22Rv1 (cell line): ENCODE results near the gene RALGPS1.

Experiments
- ZFX ChIP-seq: fragments of 450-650 bp; IDR thresholded peaks from 2 replicates; pipeline ENCODE4 v1.6.1; 2017; ENCODE audit warnings: antibody characterized with exemption, borderline replicate concordance
- TF ChIP-seq, protein P1 (sequence below): fragments of 450-650 bp; IDR thresholded peaks from 2 replicates; pipeline ENCODE4 v1.5.1; 2017; ENCODE audit warnings: mild to moderate bottlenecking

DNA sequence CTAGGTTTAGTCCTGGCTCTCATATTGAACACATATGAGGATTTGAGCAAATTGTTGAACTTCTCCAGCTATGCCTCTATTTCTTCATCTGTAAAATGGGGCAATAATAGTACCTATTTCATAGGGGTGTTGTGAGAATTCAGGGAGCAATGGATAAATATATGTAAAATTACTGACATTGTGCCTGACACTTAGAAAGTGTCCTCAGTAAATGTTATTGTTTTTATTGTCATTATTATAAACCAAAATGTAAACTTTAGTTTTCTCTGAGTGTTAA is 106.2 kb downstream of the RALGPS1 start:
- TF ChIP-seq, protein P1, sequence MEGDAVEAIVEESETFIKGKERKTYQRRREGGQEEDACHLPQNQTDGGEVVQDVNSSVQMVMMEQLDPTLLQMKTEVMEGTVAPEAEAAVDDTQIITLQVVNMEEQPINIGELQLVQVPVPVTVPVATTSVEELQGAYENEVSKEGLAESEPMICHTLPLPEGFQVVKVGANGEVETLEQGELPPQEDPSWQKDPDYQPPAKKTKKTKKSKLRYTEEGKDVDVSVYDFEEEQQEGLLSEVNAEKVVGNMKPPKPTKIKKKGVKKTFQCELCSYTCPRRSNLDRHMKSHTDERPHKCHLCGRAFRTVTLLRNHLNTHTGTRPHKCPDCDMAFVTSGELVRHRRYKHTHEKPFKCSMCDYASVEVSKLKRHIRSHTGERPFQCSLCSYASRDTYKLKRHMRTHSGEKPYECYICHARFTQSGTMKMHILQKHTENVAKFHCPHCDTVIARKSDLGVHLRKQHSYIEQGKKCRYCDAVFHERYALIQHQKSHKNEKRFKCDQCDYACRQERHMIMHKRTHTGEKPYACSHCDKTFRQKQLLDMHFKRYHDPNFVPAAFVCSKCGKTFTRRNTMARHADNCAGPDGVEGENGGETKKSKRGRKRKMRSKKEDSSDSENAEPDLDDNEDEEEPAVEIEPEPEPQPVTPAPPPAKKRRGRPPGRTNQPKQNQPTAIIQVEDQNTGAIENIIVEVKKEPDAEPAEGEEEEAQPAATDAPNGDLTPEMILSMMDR: no peak
- no peak for TF ChIP-seq ZFX
